Measurements from ENCODE around the gene VRK3.
A peak's percentile ranks its signal among the peaks of the same experiment; 100 is the strongest.

VRK3 gene

DNA sequence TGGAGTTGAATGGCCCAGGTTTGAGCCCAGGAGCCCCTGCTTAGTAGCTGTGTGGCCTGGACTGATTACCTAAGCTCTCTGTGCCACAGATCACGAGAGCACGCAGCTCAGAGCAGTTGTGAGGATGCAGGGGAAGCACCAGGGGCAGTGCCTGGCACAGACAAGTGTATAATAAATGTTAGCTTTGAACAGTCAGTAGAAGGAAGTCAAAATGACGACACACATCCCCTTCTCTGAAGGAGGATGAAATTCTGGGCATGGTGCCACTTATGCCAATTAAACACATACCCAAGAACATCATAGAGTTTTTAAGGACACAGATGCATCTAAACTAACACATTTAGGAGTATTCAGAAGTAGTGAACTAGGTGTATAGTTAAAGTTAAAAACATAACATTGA, 39.3 kb downstream of the VRK3 start:
- Histone ChIP-seq H4K20me1 (ENCODE audit: insufficient read depth, low read length, poor library complexity, severe bottlenecking) (peaks cover 11% of the 10 kb centered on the region), H3F3A (ENCODE audit: low read depth) (no peaks in the 10 kb centered on the region), H3K4me3 (ENCODE audit: low read length, poor library complexity, severe bottlenecking) (no peak overlapping the region), H3K9me3 (ENCODE audit: insufficient read depth, low read depth, low read length) (no peaks in the 10 kb centered on the region), H3K9ac (ENCODE audit: low read depth, low read length, poor library complexity, severe bottlenecking) (no peak overlapping the region), H3K4me1 (ENCODE audit: insufficient read depth, low read length, poor library complexity, severe bottlenecking) (no peaks in the 10 kb centered on the region), H2AFZ (ENCODE audit: low read length) (no peak overlapping the region), H3K9me2 (replicated peaks; ENCODE audit: low read depth, low read length) (no peaks in the 10 kb centered on the region), H3K4me2 (ENCODE audit: low read depth, low read length, poor library complexity, severe bottlenecking) (no peak overlapping the region), H3K36me3 (ENCODE audit: insufficient read depth, low read length) (no peaks in the 10 kb centered on the region), H3K27me3 (ENCODE audit: insufficient read depth, low read length, poor library complexity, severe bottlenecking) (no peaks in the 10 kb centered on the region), H3K79me2 (ENCODE audit: insufficient read depth, low read length) (no peaks in the 10 kb centered on the region)
- no peak for TF ChIP-seq EZH2phosphoT487 (IDR thresholded peaks at IDR 0.05; ENCODE audit: borderline replicate concordance)
- TF ChIP-seq, protein P1, sequence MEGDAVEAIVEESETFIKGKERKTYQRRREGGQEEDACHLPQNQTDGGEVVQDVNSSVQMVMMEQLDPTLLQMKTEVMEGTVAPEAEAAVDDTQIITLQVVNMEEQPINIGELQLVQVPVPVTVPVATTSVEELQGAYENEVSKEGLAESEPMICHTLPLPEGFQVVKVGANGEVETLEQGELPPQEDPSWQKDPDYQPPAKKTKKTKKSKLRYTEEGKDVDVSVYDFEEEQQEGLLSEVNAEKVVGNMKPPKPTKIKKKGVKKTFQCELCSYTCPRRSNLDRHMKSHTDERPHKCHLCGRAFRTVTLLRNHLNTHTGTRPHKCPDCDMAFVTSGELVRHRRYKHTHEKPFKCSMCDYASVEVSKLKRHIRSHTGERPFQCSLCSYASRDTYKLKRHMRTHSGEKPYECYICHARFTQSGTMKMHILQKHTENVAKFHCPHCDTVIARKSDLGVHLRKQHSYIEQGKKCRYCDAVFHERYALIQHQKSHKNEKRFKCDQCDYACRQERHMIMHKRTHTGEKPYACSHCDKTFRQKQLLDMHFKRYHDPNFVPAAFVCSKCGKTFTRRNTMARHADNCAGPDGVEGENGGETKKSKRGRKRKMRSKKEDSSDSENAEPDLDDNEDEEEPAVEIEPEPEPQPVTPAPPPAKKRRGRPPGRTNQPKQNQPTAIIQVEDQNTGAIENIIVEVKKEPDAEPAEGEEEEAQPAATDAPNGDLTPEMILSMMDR (conservative IDR thresholded peaks at IDR 0.05; ENCODE audit: low read length): no peak

DNA sequence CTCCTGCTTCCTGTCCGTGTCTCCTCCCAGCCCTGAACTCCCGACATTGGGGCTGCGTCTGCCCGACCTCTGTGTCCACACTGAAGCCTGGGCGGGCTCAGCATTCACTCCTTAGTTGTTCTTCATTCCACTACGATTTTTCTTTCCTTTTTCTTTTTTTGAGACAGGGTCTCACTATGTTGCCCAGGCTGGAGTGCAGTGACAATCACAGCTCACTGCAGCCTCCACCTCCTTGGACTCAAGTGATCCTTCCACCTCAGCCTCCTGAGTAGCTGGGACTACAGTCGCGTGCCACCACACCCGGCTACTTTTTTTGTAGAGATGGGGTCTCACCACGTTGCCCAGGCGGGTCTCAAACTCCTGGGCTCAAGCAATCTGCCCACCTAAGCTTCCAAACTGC, 40.7 kb downstream of the VRK3 start:
- no peaks in the 10 kb centered on the region for H3K79me2 ChIP-seq (ENCODE audit: insufficient read depth, low read length)
- no peak overlapping the region for H3K9ac ChIP-seq (ENCODE audit: low read depth, low read length, poor library complexity, severe bottlenecking)
- H3K4me2 ChIP-seq (ENCODE audit: low read depth, low read length, poor library complexity, severe bottlenecking): no peak overlapping the region
- no peaks in the 10 kb centered on the region for H3K9me3 ChIP-seq (ENCODE audit: insufficient read depth, low read depth, low read length)
- H3K36me3 ChIP-seq (ENCODE audit: insufficient read depth, low read length): no peaks in the 10 kb centered on the region
- H4K20me1 ChIP-seq (ENCODE audit: insufficient read depth, low read length, poor library complexity, severe bottlenecking): peaks cover 11% of the 10 kb centered on the region
- no peaks in the 10 kb centered on the region for H3K27me3 ChIP-seq (ENCODE audit: insufficient read depth, low read length, poor library complexity, severe bottlenecking)
- TF ChIP-seq, protein P1 (conservative IDR thresholded peaks at IDR 0.05; ENCODE audit: low read length): no peak
- TF ChIP-seq EZH2phosphoT487 (IDR thresholded peaks at IDR 0.05; ENCODE audit: borderline replicate concordance): no peak
- no peak overlapping the region for H2AFZ ChIP-seq (ENCODE audit: low read length)
- H3K9me2 ChIP-seq (replicated peaks; ENCODE audit: low read depth, low read length): no peaks in the 10 kb centered on the region
- no peaks in the 10 kb centered on the region for H3K4me1 ChIP-seq (ENCODE audit: insufficient read depth, low read length, poor library complexity, severe bottlenecking)
- H3F3A ChIP-seq (ENCODE audit: low read depth): no peaks in the 10 kb centered on the region
- no peak overlapping the region for H3K4me3 ChIP-seq (ENCODE audit: low read length, poor library complexity, severe bottlenecking)

DNA sequence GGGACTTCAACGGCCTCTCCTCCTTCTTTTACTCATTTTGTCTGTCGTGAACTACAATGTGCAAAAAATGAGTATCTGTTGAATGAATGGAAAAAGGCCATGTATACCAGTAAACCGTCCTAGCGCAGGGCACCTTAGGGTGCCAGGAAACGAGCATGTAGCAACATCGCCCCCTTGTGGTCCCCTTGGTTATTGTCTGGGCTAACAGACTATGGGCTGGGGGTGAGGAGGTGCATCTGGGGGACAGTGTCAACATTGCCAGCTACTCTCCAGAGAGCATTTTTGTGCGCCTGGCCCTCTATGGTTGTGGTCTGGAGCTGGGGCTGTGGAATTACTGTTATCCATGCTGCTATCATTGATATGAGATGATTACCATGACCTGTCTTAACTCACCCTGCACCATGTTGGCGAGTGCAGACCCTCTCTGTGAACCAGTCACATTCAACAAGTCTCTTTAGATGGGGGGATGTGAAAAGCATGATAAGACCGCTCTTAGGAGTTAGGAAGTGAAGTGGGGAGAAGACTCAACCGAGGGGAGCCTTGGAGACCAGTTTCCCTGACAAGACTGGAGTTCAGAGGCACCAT, 41.4 kb downstream of the VRK3 start:
- H4K20me1 ChIP-seq (ENCODE audit: insufficient read depth, low read length, poor library complexity, severe bottlenecking): peaks cover 11% of the 10 kb centered on the region
- H3K9ac ChIP-seq (ENCODE audit: low read depth, low read length, poor library complexity, severe bottlenecking): no peak overlapping the region
- no peaks in the 10 kb centered on the region for H3K79me2 ChIP-seq (ENCODE audit: insufficient read depth, low read length)
- H2AFZ ChIP-seq (ENCODE audit: low read length): no peak overlapping the region
- no peaks in the 10 kb centered on the region for H3K9me2 ChIP-seq (replicated peaks; ENCODE audit: low read depth, low read length)
- H3F3A ChIP-seq (ENCODE audit: low read depth): no peaks in the 10 kb centered on the region
- no peak overlapping the region for H3K4me3 ChIP-seq (ENCODE audit: low read length, poor library complexity, severe bottlenecking)
- no peaks in the 10 kb centered on the region for H3K4me1 ChIP-seq (ENCODE audit: insufficient read depth, low read length, poor library complexity, severe bottlenecking)
- no peaks in the 10 kb centered on the region for H3K27me3 ChIP-seq (ENCODE audit: insufficient read depth, low read length, poor library complexity, severe bottlenecking)
- TF ChIP-seq EZH2phosphoT487 (IDR thresholded peaks at IDR 0.05; ENCODE audit: borderline replicate concordance): no peak
- TF ChIP-seq, protein P1 (conservative IDR thresholded peaks at IDR 0.05; ENCODE audit: low read length): peak; percentile 96
- no peak overlapping the region for H3K4me2 ChIP-seq (ENCODE audit: low read depth, low read length, poor library complexity, severe bottlenecking)
- no peaks in the 10 kb centered on the region for H3K9me3 ChIP-seq (ENCODE audit: insufficient read depth, low read depth, low read length)
- no peaks in the 10 kb centered on the region for H3K36me3 ChIP-seq (ENCODE audit: insufficient read depth, low read length)
